ENCODE results near the gene RASGRF2. TPM values are rescaled to one million over a fixed set of nuclear protein-coding genes. Genes with fewer than 3 reads are reported as not detected.

The RASGRF2 gene
- total RNA-seq, 4 donors from 2014 or later = 3.6 to 6.3 (median 4.8) TPM

- ATAC-seq = no peak
- no peak for DNase-seq
- peaks cover 0 to 3% of the 10 kb centered on the region in 2 donors for H3K4me1 ChIP-seq
- intact Hi-C loops (cut with DNase I; ENCODE audit: low total_unique reads) = no loop called here
- TF ChIP-seq POLR2A (IDR thresholded peaks at IDR 0.05) (no peak), CTCF (IDR thresholded peaks at IDR 0.05 in 4 of 5, conservative IDR thresholded peaks at IDR 0.05 in 1 of 5) (no peak)
- H3K4me3 ChIP-seq = no peak overlapping the region
- no peaks in the 10 kb centered on the region for H3K27me3 ChIP-seq
- in situ Hi-C loops (cut with MboI; ENCODE audit: low sequenced_read_pairs in 4 of 4) = no loop called here
- no peaks in the 10 kb centered on the region for H3K36me3 ChIP-seq
- no peak overlapping the region for H3K27ac ChIP-seq
- no peaks in the 10 kb centered on the region for H3K9me3 ChIP-seq
Measured at GRCh38 chr5:81172710-81173109, 212.5 kb downstream of the RASGRF2 start.

- H3K36me3 ChIP-seq = no peaks in the 10 kb centered on the region
- H3K27ac ChIP-seq = no peak overlapping the region
- no peaks in the 10 kb centered on the region for H3K27me3 ChIP-seq
- no peak for ATAC-seq
- no peaks in the 10 kb centered on the region for H3K9me3 ChIP-seq
- no peaks in the 10 kb centered on the region for H3K4me1 ChIP-seq
- TF ChIP-seq POLR2A (IDR thresholded peaks at IDR 0.05) (no peak), CTCF (IDR thresholded peaks at IDR 0.05 in 4 of 5, conservative IDR thresholded peaks at IDR 0.05 in 1 of 5) (no peak)
- in situ Hi-C loops (cut with MboI; ENCODE audit: low sequenced_read_pairs in 4 of 4) (no loop called here), intact Hi-C loops (cut with DNase I; ENCODE audit: low total_unique reads) (no loop called here)
- no peak for DNase-seq
- H3K4me3 ChIP-seq = no peak overlapping the region
Measured at GRCh38 chr5:81177061-81177460, 216.9 kb downstream of the RASGRF2 start.

DNA sequence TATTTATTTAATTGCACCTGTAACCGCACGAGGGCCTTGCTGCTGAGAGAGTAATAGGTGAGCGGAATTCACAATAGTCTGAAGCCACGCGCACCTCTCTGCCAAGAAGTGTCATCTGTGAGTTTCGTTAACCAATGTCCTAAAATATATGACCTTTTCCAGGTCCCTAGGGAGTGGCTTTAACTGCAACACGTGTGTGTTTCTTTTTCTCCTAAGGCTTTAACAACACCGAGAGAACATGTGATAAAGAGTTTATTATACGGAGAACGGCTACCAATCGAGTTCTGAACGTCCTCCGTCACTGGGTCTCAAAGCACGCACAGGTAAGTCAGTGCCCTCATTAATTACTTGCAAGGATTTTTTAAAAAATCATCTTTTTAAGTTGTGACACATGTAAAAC, 219.8 kb downstream of the RASGRF2 start:
- Histone ChIP-seq H3K4me1 (no peaks in the 10 kb centered on the region), H3K27ac (no peak overlapping the region), H3K27me3 (no peaks in the 10 kb centered on the region), H3K4me3 (no peak overlapping the region), H3K36me3 (no peaks in the 10 kb centered on the region), H3K9me3 (no peaks in the 10 kb centered on the region)
- in situ Hi-C loops (cut with MboI; ENCODE audit: low sequenced_read_pairs in 4 of 4) (no loop called here), intact Hi-C loops (cut with DNase I; ENCODE audit: low total_unique reads) (no loop called here)
- ATAC-seq (no peak), DNase-seq (no peak)
- TF ChIP-seq POLR2A (IDR thresholded peaks at IDR 0.05) = no peak
- TF ChIP-seq CTCF (IDR thresholded peaks at IDR 0.05 in 4 of 5, conservative IDR thresholded peaks at IDR 0.05 in 1 of 5) = no peak

DNA sequence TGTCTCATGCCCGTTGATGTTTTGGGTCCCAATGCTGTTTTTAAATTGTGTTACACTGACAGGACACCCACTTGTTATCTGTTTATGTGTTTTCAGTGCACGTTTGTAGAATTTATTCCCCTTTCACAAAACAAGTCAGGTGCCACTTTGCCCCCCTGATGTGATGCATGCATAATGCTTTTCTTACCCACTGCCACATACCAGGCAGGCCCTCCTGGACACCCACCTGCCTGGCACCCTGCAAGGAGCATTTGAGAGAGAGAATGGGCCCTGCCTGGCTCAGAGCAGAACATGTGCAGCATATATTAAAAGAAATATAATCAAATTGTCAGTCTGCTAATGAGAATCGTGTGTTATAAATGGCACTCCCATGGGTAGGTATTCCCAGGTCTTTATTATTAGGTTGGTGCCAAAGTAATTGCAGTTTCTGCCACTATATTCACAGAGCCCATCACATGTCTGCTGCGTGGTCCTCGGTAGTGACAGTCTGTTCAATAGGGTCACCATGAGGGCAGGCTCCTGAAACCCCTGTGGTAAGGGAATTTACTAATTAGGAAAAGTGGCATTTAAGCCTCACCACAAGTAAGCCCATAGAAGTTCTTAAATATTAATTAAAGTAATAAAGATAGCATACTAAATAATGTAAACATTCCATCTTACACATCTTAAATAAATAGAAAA, 220.8 kb downstream of the RASGRF2 start:
- ATAC-seq = no peak
- intact Hi-C loops (cut with DNase I; ENCODE audit: low total_unique reads) = no loop called here

More for the DNA sequence above, 220.8 kb downstream of the RASGRF2 start:
- Histone ChIP-seq H3K4me3 (no peak overlapping the region), H3K4me1 (no peaks in the 10 kb centered on the region), H3K9me3 (no peaks in the 10 kb centered on the region), H3K27ac (no peak overlapping the region), H3K36me3 (no peaks in the 10 kb centered on the region), H3K27me3 (no peaks in the 10 kb centered on the region)
- in situ Hi-C loops (cut with MboI; ENCODE audit: low sequenced_read_pairs in 4 of 4) = no loop called here
- no peak for DNase-seq
- no peak for TF ChIP-seq CTCF (IDR thresholded peaks at IDR 0.05 in 4 of 5, conservative IDR thresholded peaks at IDR 0.05 in 1 of 5)
- TF ChIP-seq POLR2A (IDR thresholded peaks at IDR 0.05) = no peak
